ENCODE results near the gene TGM3.

DNA sequence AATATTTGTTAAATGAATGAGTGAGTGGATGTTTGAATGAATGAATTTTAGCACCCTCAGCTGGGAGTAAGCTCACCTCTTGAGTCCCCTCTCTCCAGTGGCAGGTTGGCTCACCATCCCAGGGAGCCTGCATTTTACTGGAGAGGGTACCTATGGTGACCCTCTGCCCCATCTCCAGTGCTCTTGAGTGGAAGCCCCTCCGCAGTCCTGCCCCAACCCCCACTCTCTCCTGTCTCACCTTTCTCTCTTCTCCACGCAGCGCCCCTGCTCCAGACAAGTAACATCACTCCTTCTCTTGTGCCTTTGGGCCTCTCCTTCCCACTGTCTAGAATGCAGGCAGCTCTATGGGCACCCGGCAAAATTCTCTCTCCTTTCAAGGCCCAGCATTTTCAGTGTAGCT, 11.3 kb downstream of the TGM3 start:
- TF ChIP-seq CTCF (conservative IDR thresholded peaks at IDR 0.05 in 1 of 2, IDR thresholded peaks at IDR 0.05 in 1 of 2; ENCODE audit: low read depth in 1 of 2, low read length in 2 of 2) (no peak), EZH2 (IDR thresholded peaks at IDR 0.05; ENCODE audit: low read length, missing control alignments) (no peak)
